SW 1271 (cell line): ENCODE results near the gene TNNT2.

Experiments
- DNase-seq, 2 experiments: peaks; one replicate each; lab custom pipeline; 2025; lab: John Stamatoyannopoulos, UW

TNNT2 gene

GRCh38 chr1:201377611-201378092 is at the start of gene TNNT2:
TSS of gene TNNT2 (minus strand) at chr1:201377680. CDS start at chr1:201373254, 4,426 bp downstream.
- no peak for DNase-seq

- DNase-seq: no peak
Measured at GRCh38 chr1:201426479-201427310, 49.2 kb upstream of the TNNT2 start.

GRCh38 chr1:201424146-201424545 is 46.7 kb upstream of the TNNT2 start:
- DNase-seq: no peak

GRCh38 chr1:201423655-201424054 is 46.2 kb upstream of the TNNT2 start:
- no peak for DNase-seq

- no peak for DNase-seq
Measured at GRCh38 chr1:201422436-201423030, 45.1 kb upstream of the TNNT2 start.

GRCh38 chr1:201422026-201422425 is 44.5 kb upstream of the TNNT2 start:
- no peak for DNase-seq

- DNase-seq: no peak
Measured at GRCh38 chr1:201421041-201421440, 43.6 kb upstream of the TNNT2 start.

GRCh38 chr1:201420608-201421002 is 43.1 kb upstream of the TNNT2 start:
- DNase-seq: no peak

GRCh38 chr1:201419746-201420607 is 42.5 kb upstream of the TNNT2 start:
- DNase-seq: no peak

GRCh38 chr1:201419256-201419655 is 41.8 kb upstream of the TNNT2 start:
- DNase-seq: no peak

- DNase-seq: no peak
Measured at GRCh38 chr1:201418461-201418860, 41.0 kb upstream of the TNNT2 start.

GRCh38 chr1:201414051-201414738 is 36.7 kb upstream of the TNNT2 start:
- DNase-seq: no peak

- no peak for DNase-seq
Measured at GRCh38 chr1:201411292-201411691, 33.8 kb upstream of the TNNT2 start.

GRCh38 chr1:201409440-201409839 is 32.0 kb upstream of the TNNT2 start:
- DNase-seq: no peak

- DNase-seq: no peak
Measured at GRCh38 chr1:201408834-201409200, 31.3 kb upstream of the TNNT2 start.

- peak in 1 of 2 experiments; percentile 43 for DNase-seq
Measured at GRCh38 chr1:201408176-201408833, 30.8 kb upstream of the TNNT2 start.

GRCh38 chr1:201406831-201407406 is 29.4 kb upstream of the TNNT2 start:
- DNase-seq: no peak

GRCh38 chr1:201405484-201405831 is 28.0 kb upstream of the TNNT2 start:
- DNase-seq: no peak

GRCh38 chr1:201404722-201405483 is 27.4 kb upstream of the TNNT2 start:
- no peak for DNase-seq

- DNase-seq: no peak
Measured at GRCh38 chr1:201404055-201404454, 26.6 kb upstream of the TNNT2 start.
